HEK293T (cell line): Measurements from ENCODE around the gene LARGE1.

Experiments
- BHLHE40 ChIP-seq: fragments of 450-650 bp; IDR thresholded peaks from 2 replicates; pipeline ENCODE4 v1.6.1; 2016; ENCODE audit warnings: mild to moderate bottlenecking, moderate library complexity, borderline replicate concordance
- CTBP1 ChIP-seq: fragments of 450-650 bp; IDR thresholded peaks from 2 replicates; pipeline ENCODE4 v1.6.1; 2016; ENCODE audit warnings: borderline replicate concordance
- ELF4 ChIP-seq: fragments of 450-650 bp; IDR thresholded peaks from 2 replicates; pipeline ENCODE4 v1.6.1; 2017; ENCODE audit warnings: antibody characterized with exemption
- FOXA1 ChIP-seq: fragments of 450-650 bp; IDR thresholded peaks from 2 replicates; pipeline ENCODE4 v1.6.1; 2016; ENCODE audit warnings: mild to moderate bottlenecking
- FOXK2 ChIP-seq: fragments of 450-650 bp; IDR thresholded peaks from 2 replicates; pipeline ENCODE4 v1.6.1; 2016; ENCODE audit warnings: mild to moderate bottlenecking
- FOXM1 ChIP-seq: fragments of 450-650 bp; IDR thresholded peaks from 2 replicates; pipeline ENCODE4 v1.6.1; 2017; ENCODE audit warnings: mild to moderate bottlenecking, borderline replicate concordance
- L3MBTL2 ChIP-seq: fragments of 450-650 bp; conservative IDR thresholded peaks from 2 replicates; pipeline ENCODE4 v1.6.1; 2016; ENCODE audit warnings: mild to moderate bottlenecking
- LEF1 ChIP-seq: fragments of 450-650 bp; IDR thresholded peaks from 2 replicates; pipeline ENCODE4 v1.6.1; 2017; ENCODE audit warnings: mild to moderate bottlenecking, borderline replicate concordance
- NFRKB ChIP-seq: fragments of 450-650 bp; IDR thresholded peaks from 2 replicates; pipeline ENCODE4 v1.6.1; 2016; ENCODE audit warnings: mild to moderate bottlenecking, moderate library complexity
- PKNOX1 ChIP-seq: fragments of 450-650 bp; IDR thresholded peaks from 2 replicates; pipeline ENCODE4 v1.6.1; 2016
- SP1 ChIP-seq: fragments of 450-650 bp; IDR thresholded peaks from 2 replicates; pipeline ENCODE4 v1.6.1; 2017
- SUZ12 ChIP-seq: fragments of 450-650 bp; IDR thresholded peaks from 2 replicates; pipeline ENCODE4 v1.6.1; 2016; ENCODE audit warnings: mild to moderate bottlenecking
- TARDBP ChIP-seq: fragments of 450-650 bp; IDR thresholded peaks from 2 replicates; pipeline ENCODE4 v1.6.1; 2016
- ZNF384 ChIP-seq: fragments of 450-650 bp; IDR thresholded peaks from 2 replicates; pipeline ENCODE4 v1.6.1; 2016

- TF ChIP-seq SP1 = no peak
- no peak for TF ChIP-seq ZNF384
- no peak for TF ChIP-seq ELF4
- TF ChIP-seq L3MBTL2 = no peak
- no peak for TF ChIP-seq BHLHE40
- TF ChIP-seq FOXA1 = no peak
- TF ChIP-seq LEF1 = no peak
- TF ChIP-seq TARDBP = no peak
- no peak for TF ChIP-seq SUZ12
- no peak for TF ChIP-seq FOXM1
- TF ChIP-seq FOXK2 = no peak
- no peak for TF ChIP-seq NFRKB
- TF ChIP-seq PKNOX1 = no peak
- no peak for TF ChIP-seq CTBP1
These were observed 209.9 kb downstream of the LARGE1 start for GRCh38 chr22:33710326-33710725.
